HG03135 (cell line): Measurements from ENCODE around the gene IKBKG.
"Not testable (repeated sequence)": the region's sequence is repeated elsewhere in the genome, so short reads cannot be mapped to it uniquely, and the experiment has no call there.

Experiments
- ATAC-seq: cut with Tn5 transposase; IDR thresholded peaks from one replicate; pipeline ENCODE4 v1.9.1; 2021; ENCODE audit warnings: mild to moderate bottlenecking, moderate library complexity; ENCODE audit not compliant: unreplicated experiment

The IKBKG gene

DNA sequence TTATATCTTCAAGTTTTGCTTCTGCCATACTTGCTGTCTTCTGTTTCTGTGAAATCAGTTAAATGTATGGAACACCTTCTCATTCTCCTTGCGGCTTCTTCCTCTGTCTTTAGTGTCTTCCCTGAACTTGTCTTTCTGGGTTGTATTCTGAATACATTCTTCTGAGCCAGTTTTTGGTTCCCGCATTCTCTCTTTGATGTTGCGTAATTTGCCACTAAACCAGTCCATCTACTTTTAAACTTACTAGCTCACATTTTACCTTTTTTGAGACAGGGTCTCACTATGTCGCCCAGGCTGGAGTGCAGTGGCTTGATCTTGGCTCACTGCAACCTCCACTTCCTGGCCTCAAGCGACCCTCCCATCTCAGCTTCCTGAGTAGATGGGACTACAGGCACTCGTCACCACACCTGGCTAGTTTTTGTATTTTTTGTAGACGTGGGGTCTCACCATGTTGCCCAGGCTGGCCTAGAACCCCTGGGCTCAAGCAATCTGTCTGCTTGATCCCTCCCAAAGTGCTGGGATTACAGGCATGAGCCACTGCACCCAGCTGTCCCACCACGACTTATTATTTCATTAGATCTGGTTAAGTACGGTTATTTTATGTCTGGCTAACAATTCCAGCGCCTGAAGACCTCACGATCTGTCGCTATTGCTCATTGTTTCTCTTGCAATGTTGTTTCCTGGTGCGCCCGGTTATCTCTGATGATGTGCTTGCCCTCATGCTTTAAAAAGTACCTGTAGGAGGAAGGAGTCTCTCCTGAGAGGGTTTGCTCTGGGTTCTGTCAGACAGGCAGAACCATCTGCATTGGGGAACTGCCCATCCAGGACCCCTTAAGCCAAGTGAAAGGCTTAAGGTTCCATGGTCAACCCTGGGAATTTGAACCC is 21.6 kb upstream of the IKBKG start:
- ATAC-seq = no peak

DNA sequence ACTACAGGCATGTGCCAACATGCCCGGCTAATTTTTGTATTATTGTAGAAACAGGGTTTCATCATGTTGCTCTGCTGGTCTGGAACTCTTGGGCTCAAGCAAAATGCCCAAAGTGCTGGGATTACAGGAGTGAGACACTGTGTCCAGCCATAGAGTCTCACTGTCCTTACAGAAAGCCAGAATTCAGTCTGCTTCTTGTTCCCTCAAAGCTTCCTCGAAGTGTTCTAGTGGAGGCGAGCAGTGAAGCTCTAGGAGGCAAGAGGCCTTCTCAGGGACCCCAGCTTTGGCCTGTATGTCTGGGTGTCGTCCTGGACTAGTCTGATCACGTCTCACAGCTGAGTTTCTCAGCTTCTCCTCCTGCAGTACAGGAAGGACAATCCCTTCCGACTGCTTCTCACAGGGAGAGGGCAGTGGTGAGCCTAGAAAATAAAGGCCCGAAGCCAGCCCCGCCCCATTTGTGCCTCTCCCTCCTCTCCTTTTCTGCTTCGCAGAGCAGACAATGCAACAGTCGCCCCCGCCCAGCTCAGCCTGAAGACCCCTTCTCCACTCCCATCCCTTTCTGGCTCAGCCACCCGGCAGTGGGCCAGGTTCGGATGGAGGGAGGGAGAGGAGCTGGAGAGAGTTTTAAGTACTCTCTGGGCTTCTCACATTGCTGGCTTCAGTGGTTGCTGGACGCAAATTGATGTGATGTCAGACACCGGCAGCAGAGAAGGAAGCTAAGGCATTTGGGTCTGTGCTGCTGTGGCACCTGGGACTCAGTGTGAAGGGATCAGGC is 20.3 kb upstream of the IKBKG start:
- ATAC-seq = no peak

DNA sequence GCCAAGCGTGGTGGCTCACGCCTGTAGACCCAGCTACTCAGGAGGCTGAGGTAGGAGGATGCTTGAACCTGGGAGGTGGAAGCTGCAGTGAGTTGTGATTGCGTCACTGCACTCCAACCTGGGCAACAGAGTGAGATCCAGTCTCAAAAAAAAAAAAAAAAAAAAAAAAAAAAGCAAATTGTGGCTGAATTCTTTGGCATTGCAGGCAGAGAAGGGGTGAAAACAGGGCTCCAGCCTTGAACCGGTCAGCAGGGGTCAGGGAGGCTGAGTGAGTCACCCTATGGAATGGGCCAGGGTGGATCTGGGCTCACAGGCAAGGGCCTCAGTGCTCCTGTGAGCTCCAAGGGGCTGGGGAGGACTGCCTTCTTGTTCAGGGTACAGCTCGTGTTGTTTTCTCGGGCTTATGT is 18.2 kb upstream of the IKBKG start:
- no peak for ATAC-seq

DNA sequence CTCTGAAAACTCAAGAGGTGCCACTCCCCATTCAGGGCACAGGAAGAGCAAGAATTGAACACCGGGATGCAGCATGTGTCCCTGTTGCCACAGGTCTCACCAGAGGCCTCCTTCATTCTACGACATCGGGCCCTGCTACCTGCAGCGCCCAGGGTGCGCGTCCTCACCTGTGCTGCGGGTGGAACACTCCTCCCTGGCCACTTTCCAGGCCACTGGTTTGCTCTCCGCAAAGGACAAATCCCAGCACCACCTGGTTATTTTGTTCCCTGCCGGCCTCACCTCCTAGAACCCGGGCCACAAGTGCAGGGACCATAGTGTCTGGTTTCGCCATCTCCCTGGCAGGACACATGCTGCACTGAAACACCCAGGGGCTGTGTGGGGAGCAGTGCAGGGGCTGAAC is 17.1 kb upstream of the IKBKG start:
- no peak for ATAC-seq

DNA sequence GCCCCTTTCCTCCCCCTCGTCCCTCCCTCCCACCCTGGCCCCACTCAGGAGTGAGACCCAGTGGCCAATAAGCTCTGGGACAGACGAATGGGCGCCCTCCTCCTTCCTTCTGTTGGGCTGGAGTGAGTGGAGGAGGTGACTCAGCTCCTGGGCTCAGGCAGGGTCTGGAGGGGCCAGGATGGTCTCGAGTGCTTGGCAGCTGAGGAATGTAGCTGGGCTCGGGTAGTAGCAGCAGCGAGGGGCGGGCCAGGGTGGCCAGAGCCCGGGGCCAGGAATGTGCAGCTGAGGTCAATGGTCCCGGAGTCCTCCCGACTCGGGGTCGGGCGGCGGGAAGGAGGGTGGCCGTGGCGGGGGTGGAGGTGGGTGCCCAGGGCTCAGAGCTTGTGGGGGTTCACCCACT is 15.8 kb upstream of the IKBKG start:
- ATAC-seq = no peak

DNA sequence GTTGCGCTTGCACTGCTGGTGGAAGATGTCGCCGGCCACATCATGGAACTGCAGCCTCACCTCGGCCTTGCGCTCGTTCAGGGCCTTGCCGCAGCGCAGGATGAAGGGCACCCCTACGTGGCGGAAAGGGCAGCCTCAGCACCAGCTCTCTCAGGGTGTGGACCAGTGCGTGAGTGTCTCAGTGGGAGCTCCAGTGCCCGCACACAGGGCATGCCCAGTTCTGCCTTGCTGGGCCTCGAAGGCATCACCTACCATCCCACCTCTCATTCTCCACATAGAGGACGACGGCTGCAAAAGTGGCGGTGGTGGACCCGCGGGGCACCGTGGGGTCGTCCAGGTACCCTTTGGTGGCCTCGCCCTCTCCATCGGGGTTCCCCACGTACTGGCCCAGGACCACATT is 14.7 kb upstream of the IKBKG start:
- ATAC-seq = no peak

DNA sequence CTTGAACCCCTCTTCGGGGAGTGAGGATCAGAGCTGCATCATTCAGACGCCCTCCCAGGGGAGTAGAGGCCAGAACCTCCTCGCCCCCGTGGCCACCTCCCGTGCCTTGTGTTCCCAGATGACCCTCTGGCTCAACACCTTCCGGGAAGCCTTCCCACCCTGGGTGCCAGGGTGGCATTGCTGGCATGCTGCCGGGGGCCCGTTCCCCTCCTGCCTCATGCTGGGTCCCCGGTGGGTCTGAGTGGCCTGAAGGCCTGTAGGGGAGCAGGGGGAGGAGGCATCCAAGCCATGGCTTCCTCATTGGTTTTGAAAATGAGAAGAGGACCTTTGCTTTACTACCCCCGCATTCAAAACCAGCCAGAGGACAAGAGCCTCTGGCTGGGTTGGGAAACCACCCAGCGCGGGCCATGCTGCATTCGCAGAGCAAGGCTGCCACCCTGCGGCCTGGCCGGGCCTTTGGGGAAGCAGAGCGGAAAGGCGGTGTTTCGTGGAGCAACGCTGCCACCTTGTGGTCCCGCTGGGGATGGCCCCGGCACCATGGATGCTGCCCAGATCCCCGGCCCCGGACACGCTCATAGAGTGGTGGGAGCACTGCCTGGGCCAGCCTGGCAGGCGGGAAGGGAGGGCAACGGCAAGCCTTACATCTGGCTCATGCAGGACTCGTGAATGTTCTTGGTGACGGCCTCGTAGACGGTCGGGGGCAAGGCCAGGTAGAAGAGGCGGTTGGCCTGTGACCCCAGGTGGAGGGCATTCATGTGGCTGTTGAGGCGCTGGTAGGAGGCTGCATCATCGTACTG is 12.7 kb upstream of the IKBKG start:
- peak; percentile 90 for ATAC-seq

DNA sequence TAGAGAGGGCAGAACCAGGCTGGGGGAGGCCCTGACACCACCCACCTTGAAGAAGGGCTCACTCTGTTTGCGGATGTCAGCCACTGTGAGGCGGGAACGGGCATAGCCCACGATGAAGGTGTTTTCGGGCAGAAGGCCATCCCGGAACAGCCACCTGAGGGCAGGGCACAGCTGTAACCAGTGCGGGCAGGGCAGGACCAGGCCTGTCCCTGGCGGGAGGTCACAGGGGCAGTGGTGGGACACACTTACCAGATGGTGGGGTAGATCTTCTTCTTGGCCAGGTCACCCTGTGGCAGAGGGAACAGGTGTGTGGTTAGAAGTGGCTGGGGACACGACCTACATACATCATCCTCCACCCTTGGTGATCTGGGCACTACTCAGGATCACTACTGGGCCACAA is 11.5 kb upstream of the IKBKG start:
- ATAC-seq = no peak

DNA sequence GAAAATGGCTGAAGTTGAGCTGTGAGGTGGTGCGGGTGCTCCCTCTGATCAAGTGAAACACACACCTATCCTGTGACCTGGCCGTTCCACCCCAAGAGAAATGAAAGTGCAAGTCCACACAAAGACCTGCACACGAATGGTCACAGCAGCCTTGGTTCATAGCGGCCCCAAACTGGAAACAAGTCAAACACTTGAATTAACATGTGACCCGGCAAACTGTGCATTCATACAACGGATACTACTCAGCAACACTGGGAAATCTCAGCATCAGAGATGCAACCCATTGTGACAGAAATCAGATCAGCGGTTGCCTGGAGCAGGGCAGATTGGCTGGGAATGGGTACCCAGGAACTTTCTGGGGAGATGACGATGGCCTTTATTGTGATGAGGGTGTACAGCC is 8.3 kb upstream of the IKBKG start:
- no peak for ATAC-seq

DNA sequence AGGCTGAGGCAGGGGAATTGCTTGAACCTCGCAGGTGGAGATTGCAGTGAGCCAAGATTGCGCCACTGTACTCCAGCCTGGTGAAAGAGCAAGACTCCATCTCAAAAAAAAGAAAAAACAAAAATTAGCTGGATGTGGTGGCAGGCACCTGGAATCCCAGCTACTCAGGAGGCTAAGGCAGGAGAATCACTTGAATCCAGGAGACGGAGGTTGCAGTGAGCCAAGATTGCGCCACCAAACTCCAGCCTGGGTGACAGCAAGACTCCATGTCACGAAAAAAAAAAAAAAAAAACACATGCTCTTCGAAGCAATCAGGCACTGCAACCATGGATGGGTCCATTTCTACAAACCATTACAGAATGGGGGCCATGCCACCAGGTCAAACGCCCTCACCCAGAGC is 7.1 kb upstream of the IKBKG start:
- ATAC-seq = not testable (repeated sequence)

DNA sequence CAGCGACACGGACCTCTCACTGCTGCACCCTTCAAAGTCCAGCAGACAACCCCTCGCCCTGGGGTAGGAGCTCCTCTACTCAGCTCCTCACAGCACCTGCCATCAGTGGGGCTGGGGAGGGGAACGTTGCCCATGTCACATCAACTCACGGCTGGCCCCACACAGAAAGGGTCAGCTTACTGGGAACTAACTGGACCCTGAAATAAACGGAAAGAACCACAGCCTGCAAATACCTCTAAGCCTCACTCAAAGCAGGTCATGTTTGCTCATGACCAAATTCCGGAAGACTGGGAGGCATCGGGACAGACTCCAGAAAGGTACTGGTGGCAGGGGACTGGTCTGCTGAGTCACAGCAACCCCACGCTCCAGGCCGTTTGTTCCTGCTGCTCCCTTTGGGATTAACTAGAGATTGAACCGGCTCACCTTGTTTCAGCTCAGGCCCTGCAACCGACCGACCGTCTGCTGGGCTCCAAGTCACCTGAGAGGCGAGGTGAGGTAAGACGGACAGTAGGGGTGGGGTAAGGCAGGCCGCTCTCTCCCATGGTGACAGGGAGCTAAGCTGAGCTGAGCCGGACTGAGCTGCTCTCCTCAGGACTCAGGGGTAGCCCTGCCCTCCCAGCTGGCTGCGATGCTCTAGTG is 6.4 kb upstream of the IKBKG start:
- ATAC-seq = no peak

DNA sequence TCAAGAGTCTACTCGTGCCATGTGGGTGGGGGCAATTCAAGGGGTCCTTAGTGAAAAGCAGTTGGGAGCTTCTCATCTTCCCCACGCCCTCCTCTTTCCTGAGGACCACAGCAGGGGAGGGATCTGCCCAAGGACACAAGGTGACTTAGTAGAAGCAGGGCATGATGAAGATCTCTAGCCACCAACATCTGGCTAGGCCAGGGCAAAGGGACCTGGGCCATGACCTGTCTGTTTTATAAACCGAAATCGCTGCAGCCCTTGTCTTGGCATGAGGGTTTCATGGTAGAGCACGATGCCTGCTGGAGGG is 5.9 kb upstream of the IKBKG start:
- ATAC-seq = no peak

DNA sequence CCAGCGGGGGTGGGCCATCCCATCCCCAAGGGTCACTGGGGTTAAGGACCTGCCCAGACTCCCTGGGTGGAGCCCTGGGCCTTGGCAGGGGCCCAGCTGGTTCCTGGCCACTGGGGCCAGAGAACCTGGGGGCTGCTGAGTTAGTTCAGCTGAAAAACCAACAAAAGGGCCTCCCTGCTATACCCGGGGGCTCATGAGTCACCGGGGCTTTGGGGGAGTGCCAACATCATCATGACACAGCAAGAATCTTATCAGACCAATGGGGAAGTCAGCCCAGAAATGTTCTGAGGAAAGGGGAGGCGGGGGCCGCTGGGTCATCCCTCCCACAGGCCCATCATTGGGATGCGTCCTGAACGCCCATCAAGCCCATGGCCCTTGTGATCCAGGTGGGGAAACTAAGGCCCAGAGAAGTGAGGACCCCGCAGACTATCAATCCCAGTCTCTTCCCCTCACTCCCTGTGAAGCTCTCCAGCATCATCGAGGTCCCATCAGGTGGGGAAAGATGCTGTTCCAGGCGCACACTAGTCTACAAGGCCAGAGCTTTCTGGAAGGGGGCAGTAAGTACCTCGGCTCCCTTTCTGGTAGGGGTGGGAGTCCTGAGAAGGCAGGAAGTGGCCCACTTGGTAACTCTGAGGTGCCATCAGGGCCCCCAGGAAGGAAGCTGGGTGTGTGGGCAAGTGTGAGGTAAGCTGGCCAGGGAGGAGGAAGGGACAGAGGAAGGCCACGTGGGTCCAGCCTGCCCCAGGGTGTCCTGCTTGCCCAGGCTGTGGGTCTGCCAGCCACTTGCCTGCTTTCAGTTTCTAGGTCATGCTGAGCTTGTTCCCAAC is 5.3 kb upstream of the IKBKG start:
- ATAC-seq = no peak

DNA sequence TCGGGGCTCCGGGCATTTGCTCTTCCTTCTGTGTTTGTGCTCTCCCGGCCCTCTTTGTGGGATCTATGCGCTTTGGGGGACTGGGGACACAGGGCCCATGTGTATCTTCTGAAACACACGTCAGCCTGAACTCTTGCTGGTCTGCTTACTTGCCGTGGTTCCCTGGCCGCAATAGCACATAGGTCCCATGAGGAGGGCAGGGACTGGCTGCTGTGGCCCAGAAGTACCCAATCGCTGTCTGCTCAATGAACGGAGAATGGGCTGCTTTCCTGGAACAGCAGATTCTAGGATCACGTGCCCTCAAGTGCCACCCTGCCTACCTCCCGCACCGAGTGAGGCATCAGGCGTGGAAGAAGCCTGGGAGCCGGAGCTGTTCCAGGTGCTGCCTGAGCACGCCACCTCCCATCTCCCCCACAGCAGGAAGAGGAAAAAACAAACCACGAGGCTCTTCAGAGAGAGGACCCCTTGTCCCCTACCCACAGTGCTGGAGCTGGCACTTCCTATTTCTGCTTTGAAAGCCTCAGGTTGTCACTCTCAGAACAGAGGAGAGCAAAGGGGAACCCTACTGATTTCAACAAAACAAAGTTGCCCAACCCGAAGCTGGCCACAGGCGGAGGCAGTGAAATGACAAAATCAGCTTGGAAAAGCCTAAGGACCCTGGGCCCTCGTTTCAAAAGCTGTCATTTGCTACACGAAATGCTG is 4.5 kb upstream of the IKBKG start:
- no peak for ATAC-seq

DNA sequence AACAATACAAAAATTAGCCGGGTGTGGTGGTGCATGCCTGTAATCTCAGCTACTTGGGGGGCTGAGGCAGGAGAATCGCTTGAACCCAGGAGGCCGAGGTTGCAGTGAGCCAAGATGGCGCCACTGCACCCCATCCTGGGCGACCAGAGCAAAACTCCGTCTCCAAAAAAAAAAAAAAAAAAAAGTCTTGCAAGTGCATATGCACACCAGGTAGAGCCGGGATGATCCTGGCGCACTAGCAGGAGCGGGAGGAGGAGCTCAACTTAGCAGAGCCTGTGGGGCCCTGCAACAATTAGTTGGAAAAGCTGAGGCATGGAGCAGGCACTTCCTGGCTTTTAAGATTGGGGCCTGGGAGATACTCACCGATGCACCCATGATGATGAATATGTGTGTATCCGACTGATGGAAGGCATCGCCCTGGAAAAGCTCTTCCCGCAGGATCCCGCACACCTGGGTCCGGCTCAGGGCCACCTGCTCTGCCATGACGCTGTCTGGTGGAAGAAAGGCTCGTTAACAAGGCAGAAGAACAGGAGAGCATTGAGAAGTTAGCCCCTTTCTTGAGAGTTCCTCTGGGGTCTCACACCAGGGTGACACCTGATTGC is 1.6 kb upstream of the IKBKG start:
- ATAC-seq = no peak

DNA sequence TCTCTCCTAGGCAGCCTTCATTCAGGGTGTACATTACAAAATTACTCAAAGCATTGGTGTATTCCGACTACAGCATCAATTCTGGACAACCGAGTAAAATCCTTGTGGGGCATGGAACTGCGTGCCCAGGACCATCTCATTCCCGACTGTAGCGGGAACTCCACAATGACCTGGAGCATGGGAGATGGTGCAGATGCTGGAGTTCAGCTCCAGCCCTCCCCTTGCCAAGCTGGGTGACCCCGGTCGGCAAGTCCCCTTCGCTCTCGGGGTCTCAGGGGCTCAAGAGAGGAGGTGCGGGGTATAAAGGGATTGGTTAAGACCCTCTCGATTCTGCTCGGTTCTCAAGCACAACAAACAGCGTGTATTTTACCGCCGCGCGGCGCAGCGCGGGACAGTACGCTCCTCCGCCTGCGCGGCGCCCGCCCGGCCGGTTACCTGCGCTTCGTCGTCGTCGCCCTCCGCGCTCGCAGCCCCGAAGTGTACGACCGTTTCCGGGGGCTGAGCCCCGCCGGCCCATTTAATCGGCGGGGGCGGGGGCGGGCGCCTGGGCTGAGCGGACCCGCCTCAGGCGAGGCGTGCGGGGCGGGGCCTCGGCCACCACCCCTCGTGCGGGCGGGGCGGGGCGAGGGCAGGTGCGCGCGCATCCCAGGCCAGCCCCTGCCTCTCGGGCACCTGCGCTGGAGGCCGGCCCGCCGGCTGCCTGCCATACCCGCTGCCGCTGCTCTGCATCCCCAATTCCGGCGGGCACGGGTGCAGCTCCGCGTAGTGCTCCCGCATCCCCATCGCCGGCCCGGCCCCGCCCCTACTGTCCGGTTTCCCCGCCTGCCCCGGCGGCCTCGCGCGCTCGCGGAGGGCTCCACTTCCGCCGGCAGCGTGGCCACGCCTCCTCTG is 821 bp upstream of the IKBKG start, which contains the start of gene G6PD:
Gene G6PD, minus strand, starts transcription at position 493 of the 891 bp plus-strand sequence. CDS start 691 bp downstream, outside the sequence.
- peak; percentile 51 for ATAC-seq

DNA sequence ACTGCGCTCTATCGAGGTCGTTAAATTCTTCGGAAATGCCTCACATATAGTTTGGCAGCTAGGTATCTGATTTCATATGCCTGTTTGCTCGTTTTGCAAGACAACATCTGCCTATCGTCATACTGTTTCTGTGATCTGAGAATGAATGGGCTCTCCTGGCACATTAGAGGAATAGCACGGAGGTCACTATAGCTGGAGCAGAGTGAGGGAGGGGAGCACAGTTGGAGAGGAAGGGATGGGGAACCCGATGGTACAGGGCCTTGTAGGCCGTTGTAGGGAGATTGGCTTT is 552 bp downstream of the IKBKG start:
- ATAC-seq = no peak

DNA sequence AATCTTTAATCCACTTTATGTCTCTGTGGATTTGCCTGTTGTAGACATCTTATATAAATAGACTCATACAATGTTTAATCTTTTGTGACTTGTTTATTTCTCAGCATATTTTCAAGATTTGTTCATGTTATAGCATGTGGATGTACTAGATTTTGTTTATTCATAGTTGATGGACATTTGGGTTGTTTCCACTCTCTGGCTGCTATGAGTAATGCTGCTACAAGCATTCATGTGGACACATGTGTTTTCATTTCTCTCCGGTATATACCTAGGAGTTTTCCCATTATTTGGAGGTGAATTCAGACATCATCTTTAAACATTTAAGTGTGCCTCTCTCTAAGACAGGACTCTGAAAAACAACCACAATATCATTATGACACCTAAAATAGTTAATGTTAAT is 2.3 kb downstream of the IKBKG start:
- no peak for ATAC-seq
